SJCRH30 (cell line): ENCODE measurements around the gene RHOF. TPM values are rescaled to one million over a fixed set of nuclear protein-coding genes. Genes with fewer than 3 reads are reported as not detected.

Experiments
- DNase-seq, 2 experiments: peaks; one replicate each; pipeline ENCODE4 v3.0.0-alpha.2; 2015 to 2020
- H3K27ac ChIP-seq: fragments of 250-450 bp; sonication (Bioruptor Pico); 2 replicates; pipeline ENCODE4 v1.5.1; 2020; ENCODE audit warnings: mild to moderate bottlenecking, moderate library complexity
- H3K27me3 ChIP-seq: fragments of 250-450 bp; sonication (Bioruptor Pico); 2 replicates; pipeline ENCODE4 v1.5.1; 2020; ENCODE audit warnings: mild to moderate bottlenecking, moderate library complexity
- H3K36me3 ChIP-seq: fragments of 250-450 bp; sonication (Bioruptor Pico); 2 replicates; pipeline ENCODE4 v1.5.1; 2020; ENCODE audit warnings: mild to moderate bottlenecking, moderate library complexity
- H3K4me1 ChIP-seq: fragments of 250-450 bp; sonication (Bioruptor Pico); 2 replicates; pipeline ENCODE4 v1.5.1; 2020; ENCODE audit warnings: mild to moderate bottlenecking, moderate library complexity
- H3K4me3 ChIP-seq: fragments of 250-450 bp; sonication (Bioruptor Pico); 2 replicates; pipeline ENCODE4 v1.5.1; 2020; ENCODE audit warnings: mild to moderate bottlenecking, moderate library complexity
- H3K9me3 ChIP-seq: fragments of 250-450 bp; sonication (Bioruptor Pico); replicated peaks from 2 replicates; pipeline ENCODE4 v1.5.1; 2020; ENCODE audit warnings: mild to moderate bottlenecking, moderate library complexity
- total RNA-seq: library from RNA; depleted of rRNA; stranded (reverse); fragments of >200 nt; shearing (Covaris generic); gene quantifications from 2 replicates; pipeline ENCODE4 v1.2.3, GENCODE V29; 2014

Gene RHOF
- total RNA-seq, 1 experiment from 2014 or later, result 5.2 TPM

DNA sequence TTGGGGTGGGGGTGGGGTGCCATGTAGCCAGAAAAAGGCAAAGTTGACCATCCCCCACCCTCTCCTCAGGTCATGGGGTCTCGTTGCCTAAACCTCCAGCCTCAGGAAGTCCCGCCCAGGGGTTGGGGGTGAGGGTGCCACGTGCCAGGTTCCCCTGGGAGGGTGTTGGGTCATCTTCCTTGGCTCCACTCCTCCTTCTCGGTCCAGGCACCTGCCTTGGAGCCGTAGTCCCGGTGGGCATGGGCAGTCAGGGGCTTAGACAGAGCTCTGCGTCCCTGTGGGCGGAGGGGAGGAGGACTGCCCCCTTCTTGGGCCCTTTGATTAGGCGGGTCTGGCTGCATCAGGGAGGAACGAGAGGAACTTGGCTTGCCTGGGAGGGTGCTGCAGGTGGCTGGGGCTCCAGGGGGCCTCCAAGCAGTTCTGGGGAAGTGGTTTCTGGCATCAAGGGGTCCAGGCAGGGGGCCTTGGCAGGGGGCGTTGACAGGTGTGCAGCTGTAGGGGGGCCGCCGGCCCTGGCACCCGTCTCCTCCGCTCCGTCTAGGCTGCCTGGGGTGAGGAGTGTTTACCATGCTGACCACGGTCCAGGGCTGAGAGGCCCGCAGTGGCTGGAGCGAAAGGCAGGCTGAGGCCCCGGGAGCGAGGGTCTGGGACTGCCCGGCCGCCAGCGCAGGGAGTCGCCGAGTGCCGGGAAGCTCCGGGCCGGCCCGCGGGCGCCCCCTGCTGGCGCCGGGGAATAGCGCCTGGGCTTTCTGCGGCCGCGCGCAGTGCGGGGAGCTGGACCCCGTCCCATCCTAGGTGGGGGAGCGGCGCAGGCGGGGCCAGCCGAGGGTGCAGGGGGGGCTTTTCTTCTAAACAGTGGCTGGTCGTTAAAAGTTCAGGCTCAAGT lies 18.2 kb upstream of the RHOF start:
- Histone ChIP-seq H3K27me3 (no peaks in the 10 kb centered on the region), H3K9me3 (no peaks in the 10 kb centered on the region), H3K27ac (no peak overlapping the region), H3K4me3 (no peak overlapping the region), H3K36me3 (peaks cover 27% of the 10 kb centered on the region), H3K4me1 (peaks cover 4% of the 10 kb centered on the region; the same call in 1 of the 2 replicates)
- DNase-seq, result peak; percentile 66 to 79

DNA sequence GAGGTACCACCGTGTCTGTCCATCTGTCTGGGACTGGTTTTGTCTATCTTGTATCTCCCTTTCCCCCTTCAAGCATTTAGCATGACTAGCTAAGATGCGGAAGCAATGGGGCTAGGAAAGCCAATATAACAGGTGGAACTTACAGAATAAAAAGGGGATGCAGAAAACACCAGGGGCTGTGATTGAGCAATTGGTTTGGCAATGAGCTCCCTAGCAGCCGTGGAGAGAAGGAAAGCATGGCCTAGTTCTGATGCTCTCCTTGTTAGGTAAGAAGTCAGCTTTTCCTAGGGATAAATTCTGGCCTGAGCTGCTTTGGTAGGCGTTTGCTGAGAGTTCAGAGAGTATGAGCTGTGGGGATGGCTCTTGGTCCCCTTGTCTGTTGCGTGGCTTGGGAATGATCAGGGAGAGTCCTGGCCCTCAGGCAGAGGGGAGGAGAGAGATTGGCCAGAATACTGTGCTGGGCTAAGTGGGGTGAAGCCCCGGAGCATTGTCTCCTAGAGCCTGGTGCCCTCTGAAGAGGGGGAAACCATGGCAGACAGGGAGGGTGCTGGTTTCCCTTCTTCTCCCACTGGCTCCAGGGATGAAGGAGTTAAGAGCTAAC lies 17.4 kb upstream of the RHOF start:
- Histone ChIP-seq H3K4me3 (no peak overlapping the region), H3K36me3 (peaks cover 22% of the 10 kb centered on the region), H3K9me3 (no peaks in the 10 kb centered on the region), H3K27ac (no peak overlapping the region), H3K27me3 (no peaks in the 10 kb centered on the region), H3K4me1 (peaks cover 11% of the 10 kb centered on the region)
- no peak for DNase-seq

GRCh38 chr12:121810234-121810817 lies 16.8 kb upstream of the RHOF start:
- Histone ChIP-seq H3K4me3 (no peak overlapping the region), H3K27ac (no peak overlapping the region), H3K27me3 (no peaks in the 10 kb centered on the region), H3K4me1 (peaks cover 14% of the 10 kb centered on the region), H3K36me3 (peaks cover 22% of the 10 kb centered on the region), H3K9me3 (no peaks in the 10 kb centered on the region)
- DNase-seq, result no peak

- H3K9me3 ChIP-seq, result no peaks in the 10 kb centered on the region
- H3K4me3 ChIP-seq, result no peak overlapping the region
- no peaks in the 10 kb centered on the region for H3K27me3 ChIP-seq
- no peak for DNase-seq
- H3K4me1 ChIP-seq, result peaks cover 14% of the 10 kb centered on the region
- H3K27ac ChIP-seq, result no peak overlapping the region
- peaks cover 22% of the 10 kb centered on the region for H3K36me3 ChIP-seq
Measured at GRCh38 chr12:121809712-121810116, 16.2 kb upstream of the RHOF start.

- H3K4me3 ChIP-seq, result no peak overlapping the region
- no peak for DNase-seq
- no peaks in the 10 kb centered on the region for H3K27me3 ChIP-seq
- H3K27ac ChIP-seq, result no peak overlapping the region
- no peaks in the 10 kb centered on the region for H3K9me3 ChIP-seq
- H3K4me1 ChIP-seq, result peaks cover 14% of the 10 kb centered on the region
- H3K36me3 ChIP-seq, result peaks cover 19% of the 10 kb centered on the region
Measured at GRCh38 chr12:121808623-121809022, 15.1 kb upstream of the RHOF start.

DNA sequence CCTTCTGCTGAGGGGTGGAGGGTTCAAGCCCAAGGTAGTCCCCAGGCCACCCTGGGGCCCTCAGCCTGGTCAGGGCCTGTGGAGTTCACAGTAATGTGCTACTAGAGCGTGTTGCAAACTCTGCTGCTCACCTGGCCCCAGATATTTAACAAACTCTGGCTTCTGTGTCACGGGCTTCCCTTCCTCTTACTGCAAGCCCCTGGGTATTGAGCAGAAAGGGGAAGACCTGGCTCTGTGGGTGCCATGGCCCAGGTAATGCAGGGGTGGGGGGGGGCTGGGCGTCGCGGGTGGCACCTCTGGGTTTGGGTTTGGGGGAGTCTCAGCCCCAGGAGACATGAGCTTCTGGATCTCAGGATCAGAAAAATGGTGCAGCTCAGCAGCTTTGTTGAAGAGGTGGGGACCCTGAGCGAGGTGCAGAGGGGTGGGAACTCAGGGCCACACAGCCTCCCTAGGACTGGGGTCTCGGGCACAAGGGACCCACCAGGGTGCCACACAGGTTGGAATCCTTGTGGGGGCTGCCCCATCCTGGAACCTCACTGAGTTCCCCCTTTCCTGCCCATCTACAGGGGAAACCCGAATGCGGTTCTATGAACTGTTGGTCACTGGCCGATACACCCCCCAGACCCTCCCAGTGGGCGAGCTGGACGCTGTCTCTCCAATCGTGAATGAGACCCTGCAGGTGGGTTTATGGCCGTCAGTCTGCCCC lies 14.3 kb upstream of the RHOF start:
- Histone ChIP-seq H3K9me3 (no peaks in the 10 kb centered on the region), H3K27me3 (no peaks in the 10 kb centered on the region), H3K36me3 (peaks cover 12% of the 10 kb centered on the region; the same call in 1 of the 2 replicates), H3K4me3 (no peak overlapping the region), H3K27ac (no peak overlapping the region), H3K4me1 (peaks cover 14% of the 10 kb centered on the region)
- DNase-seq, result no peak

DNA sequence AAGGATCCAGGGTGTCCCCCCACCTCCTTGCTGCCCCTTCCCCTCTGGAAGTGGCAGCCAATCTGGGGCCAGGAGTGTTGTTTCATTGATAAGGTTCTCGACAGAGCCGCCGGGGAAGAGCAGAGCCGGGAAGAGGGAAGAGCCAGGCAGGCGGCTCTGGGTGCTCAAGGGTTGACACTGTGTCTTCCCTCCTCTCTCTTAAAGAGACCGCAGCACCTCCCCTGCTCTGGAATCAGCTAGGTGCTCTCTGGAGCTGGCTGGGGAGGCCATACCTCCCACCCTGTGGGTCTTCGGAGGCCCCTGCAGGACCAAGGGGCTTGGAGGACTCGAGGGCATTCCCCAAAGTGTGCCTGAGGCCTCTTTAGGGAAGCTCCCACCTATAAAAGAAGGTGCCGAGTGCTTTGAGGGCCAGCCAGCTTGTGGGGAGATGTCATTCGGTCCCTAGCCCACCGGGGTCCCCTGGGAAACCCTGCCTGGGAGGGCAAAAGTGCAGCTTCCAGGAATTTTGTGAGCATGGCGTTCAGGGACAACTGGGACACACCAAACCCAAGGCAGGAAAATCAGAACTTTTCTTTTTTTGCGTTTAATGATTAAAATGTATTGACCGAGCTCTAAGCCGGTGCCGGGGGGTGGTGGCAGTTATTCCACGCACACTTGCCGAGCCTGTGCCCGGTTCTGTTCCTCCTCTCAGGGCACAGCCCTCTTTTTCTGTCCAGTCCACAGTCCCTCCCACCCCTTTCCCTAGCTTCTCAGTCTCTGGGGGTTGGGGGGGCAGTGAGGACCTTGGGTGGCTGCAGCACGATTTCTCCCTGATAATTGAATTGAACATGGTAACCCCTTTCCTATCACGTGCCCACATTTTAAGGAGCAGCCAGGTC lies 13.3 kb upstream of the RHOF start:
- peak overlapping the region; percentile 74 for H3K4me3 ChIP-seq
- no peak for DNase-seq
- no peaks in the 10 kb centered on the region for H3K9me3 ChIP-seq
- peaks cover 12% of the 10 kb centered on the region; the same call in 1 of the 2 replicates for H3K36me3 ChIP-seq
- no peak overlapping the region for H3K27ac ChIP-seq
- H3K27me3 ChIP-seq, result no peaks in the 10 kb centered on the region
- peaks cover 14% of the 10 kb centered on the region for H3K4me1 ChIP-seq

- no peaks in the 10 kb centered on the region for H3K9me3 ChIP-seq
- peak overlapping the region; percentile 74 for H3K4me3 ChIP-seq
- peaks cover 11% of the 10 kb centered on the region for H3K4me1 ChIP-seq
- no peak overlapping the region for H3K27ac ChIP-seq
- H3K36me3 ChIP-seq, result peaks cover 12% of the 10 kb centered on the region; the same call in 1 of the 2 replicates
- no peak for DNase-seq
- no peaks in the 10 kb centered on the region for H3K27me3 ChIP-seq
Measured at GRCh38 chr12:121806009-121806545, 12.6 kb upstream of the RHOF start.

DNA sequence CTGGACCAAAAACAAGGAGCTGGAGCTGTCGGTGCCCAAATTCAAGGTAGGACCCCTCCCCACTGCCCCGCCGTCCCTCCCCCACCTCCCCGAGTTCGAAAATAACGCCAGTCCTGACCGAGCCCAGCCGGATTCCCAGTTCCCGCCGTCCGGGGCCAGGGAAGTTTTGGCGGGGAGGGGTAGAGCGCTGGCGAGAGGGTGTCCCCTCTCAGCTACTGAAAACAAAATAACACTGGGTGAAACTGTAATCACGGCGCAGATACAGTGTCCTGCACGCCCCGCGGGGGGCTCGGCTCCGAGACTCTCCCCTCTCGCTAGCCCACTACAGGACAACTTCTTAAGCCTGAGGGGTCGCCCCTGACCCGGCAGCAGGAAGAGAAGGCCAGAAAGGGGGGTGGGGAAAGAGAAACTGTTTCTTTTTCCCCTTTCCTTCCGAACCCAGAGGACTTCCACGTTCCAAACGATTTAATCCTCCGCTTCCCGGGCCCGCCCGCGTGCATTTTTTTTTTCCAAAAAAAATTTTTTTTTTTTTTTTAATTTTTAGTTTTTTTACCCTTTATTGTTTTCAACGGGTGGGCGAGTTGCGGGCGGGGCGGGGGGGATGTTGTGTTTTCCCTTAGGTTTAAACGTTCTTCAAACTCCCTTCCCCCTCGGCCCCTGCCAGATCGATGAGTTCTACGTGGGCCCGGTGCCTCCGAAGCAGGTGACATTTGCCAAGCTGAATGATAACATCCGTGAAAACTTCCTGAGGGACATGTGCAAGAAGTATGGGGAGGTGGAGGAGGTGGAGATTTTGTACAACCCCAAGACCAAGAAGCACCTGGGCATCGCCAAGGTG lies 11.9 kb upstream of the RHOF start:
- Histone ChIP-seq H3K36me3 (peaks cover 7% of the 10 kb centered on the region; the same call in 1 of the 2 replicates), H3K4me3 (peak overlapping the region; percentile 74), H3K9me3 (no peaks in the 10 kb centered on the region), H3K27me3 (no peaks in the 10 kb centered on the region), H3K27ac (peak overlapping the region; percentile 45), H3K4me1 (peaks cover 11% of the 10 kb centered on the region)
- peak in 1 of 2 experiments; percentile 51 for DNase-seq

DNA sequence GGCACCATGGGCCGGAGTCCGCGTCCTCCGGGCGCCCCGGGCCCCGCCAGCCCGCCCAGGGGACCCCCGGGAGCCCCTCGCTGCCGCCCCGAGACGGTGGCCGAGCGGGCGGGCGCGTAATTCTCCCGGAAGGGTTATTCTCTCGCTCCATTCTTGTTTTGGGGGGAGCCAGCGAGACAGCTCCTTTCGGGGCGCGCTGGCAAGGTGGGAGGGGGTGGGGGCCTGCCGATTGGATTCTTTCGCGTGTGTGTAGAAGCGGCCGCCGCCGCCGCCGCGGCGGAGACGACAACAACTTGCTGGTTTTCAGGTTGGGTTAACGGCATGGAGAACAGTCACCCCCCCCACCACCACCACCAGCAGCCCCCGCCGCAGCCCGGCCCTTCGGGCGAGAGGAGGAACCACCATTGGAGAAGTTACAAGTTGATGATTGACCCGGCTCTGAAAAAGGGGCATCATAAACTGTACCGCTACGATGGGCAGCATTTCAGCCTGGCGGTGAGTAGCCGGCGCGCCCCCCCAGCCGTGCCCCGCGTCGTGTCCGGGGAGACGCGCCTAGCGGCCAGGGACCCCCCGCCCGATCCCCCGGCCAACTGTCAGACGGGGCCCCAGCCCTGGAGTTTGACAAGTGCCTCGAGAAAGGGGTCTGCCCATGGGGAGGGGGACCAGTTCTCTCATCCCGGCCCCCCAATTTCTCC lies 11.1 kb upstream of the RHOF start:
- Histone ChIP-seq H3K36me3 (peaks cover 7% of the 10 kb centered on the region; the same call in 1 of the 2 replicates), H3K9me3 (no peaks in the 10 kb centered on the region), H3K27me3 (no peaks in the 10 kb centered on the region), H3K4me3 (peak overlapping the region; percentile 74), H3K27ac (peak overlapping the region; percentile 45), H3K4me1 (peaks cover 11% of the 10 kb centered on the region)
- DNase-seq, result no peak

- Histone ChIP-seq H3K4me3 (peak within 1 kb of the TSS; percentile 74), H3K4me1 (peaks cover 15% of the 10 kb centered on the region), H3K9me3 (no peaks in the 10 kb centered on the region), H3K27ac (peak within 1 kb of the TSS; percentile 99), H3K27me3 (no peaks in the 10 kb centered on the region), H3K36me3 (peaks cover 2% of the 10 kb centered on the region; the same call in 1 of the 2 replicates)
- no peak for DNase-seq
Measured at GRCh38 chr12:121803861-121804416, 10.5 kb upstream of the RHOF start, which contains the start of gene SETD1B. TSS of gene SETD1B (plus strand) at chr12:121804009. CDS start at chr12:121804738, 729 bp downstream.
